T-helper 2 cell (primary cell): ENCODE results near the gene TTLL3.

ENCODE experiments used
- DNase-seq, 5 experiments: peaks; one replicate each; pipeline versions ENCODE4 v3.0.0 to v3.0.0-alpha.2; 2012 to 2022

Gene TTLL3

GRCh38 chr3:9781978-9782603 is 28.0 kb upstream of the TTLL3 start:
- no peak for DNase-seq

GRCh38 chr3:9782770-9783169 is 27.3 kb upstream of the TTLL3 start:
- peak in 1 of 5 experiments; percentile 38 for DNase-seq

- DNase-seq: no peak
Measured at GRCh38 chr3:9783954-9784353, 26.1 kb upstream of the TTLL3 start.

- DNase-seq: no peak
Measured at GRCh38 chr3:9784965-9785364, 25.1 kb upstream of the TTLL3 start.

GRCh38 chr3:9785602-9786001 is 24.5 kb upstream of the TTLL3 start:
- DNase-seq: no peak

GRCh38 chr3:9786209-9786739 is 23.8 kb upstream of the TTLL3 start:
- no peak for DNase-seq

GRCh38 chr3:9786825-9787669 is 23.0 kb upstream of the TTLL3 start:
- peak in 1 of 5 experiments; percentile 44 for DNase-seq

- DNase-seq: peak in 1 of 5 experiments; percentile 81
Measured at GRCh38 chr3:9787714-9788113, 22.3 kb upstream of the TTLL3 start.

GRCh38 chr3:9791127-9791526 is 18.9 kb upstream of the TTLL3 start:
- no peak for DNase-seq

DNA sequence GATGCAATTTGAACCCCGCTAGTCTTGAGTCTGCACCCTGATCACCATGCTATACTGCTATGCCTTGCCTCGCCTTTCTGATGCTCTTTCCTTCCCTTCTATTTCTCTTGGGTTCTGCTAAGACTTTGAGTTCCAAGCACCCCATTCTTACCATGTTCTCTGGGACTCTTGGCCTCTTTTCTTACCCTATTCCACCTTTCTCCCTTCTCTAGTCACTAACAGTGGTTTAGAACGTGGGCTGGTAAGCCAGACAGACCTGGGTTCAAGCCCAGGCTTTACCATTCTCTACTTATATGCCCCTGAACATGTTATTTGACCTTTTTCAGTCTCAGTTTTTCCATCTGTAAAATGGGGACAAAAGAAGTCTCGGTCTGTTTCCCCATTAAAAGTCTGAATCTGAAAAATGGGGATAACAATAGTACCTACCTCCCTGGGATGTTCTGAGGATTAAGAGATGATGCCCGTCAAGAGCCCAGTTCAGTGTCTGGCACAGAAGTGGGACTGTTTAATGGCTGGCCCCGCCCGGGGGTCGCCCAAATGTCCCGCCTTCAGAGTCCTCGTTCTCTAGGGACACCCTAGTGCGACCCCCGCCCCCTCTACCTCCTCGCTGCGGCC is 18.2 kb upstream of the TTLL3 start:
- DNase-seq: no peak

DNA sequence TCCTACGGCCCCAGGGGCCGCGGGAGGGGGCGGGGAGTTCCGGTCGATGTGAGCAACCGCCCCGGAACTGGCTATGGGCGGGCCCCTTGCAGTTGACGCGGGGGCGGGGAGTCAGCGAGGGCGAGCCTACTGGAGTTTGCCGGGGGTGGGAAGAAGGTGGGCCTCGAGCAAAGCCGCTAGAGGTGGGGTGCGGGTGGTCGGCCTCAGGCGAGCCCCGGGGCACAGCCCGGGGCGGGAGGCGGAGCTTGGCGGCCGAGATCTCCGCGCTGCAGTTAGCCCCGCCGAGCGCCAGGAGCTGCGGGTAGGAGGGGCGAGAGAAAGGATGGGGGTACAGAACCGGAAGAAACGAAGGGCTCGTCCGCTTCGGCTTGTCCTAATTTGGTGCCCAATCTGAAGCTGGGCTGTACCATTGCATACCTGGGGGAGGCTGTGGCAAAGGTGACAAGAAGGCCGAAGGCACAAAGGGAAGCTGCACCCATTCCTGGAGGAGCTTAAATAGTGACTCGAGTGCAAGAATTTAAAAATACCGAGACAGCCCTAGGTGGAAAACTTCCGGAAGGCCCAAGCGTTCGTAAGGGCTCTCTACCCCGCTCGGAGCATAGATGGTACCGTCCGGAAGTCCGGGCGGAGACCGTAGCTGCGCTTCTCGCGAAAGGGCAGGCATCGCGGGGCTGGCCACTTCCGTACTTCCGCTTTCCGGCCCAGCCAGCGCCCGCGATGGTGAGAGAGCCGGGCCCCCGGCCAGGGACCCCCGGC is 17.5 kb upstream of the TTLL3 start, which contains the start of the genes ARPC4 and TADA3:
TSS of gene ARPC4 (plus strand) at position 678 of the 756 bp plus-strand sequence. CDS start at position 718, 40 bp downstream.
TSS of gene TADA3 (minus strand) at position 69 of the 756 bp plus-strand sequence. CDS start 1,007 bp downstream, outside the sequence.
- DNase-seq: peak; percentile 80 to 97 (median 87)

- DNase-seq: peak in 2 of 5 experiments; percentile 13 to 50
Measured at GRCh38 chr3:9793161-9793781, 16.8 kb upstream of the TTLL3 start.

DNA sequence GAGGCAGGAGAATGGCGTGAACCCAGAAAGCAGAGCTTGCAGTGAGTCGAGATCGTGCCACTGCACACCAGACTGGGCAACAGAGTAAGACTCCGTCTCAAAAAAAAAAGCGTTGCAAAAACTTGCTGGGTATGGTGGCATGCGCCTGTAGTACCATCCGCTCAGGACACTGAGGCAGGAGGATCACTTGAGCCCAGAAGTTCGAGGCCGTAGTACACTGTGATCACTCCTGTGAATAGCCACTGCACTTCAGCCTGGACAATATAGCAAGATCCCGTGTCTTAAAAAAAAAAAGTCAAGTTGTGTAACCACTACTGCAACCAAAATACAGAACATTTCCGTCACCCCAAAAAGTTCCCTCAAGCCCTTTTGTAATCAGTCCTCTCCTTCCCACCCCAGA is 15.7 kb upstream of the TTLL3 start:
- no peak for DNase-seq

- no peak for DNase-seq
Measured at GRCh38 chr3:9795207-9795606, 14.9 kb upstream of the TTLL3 start.

DNA sequence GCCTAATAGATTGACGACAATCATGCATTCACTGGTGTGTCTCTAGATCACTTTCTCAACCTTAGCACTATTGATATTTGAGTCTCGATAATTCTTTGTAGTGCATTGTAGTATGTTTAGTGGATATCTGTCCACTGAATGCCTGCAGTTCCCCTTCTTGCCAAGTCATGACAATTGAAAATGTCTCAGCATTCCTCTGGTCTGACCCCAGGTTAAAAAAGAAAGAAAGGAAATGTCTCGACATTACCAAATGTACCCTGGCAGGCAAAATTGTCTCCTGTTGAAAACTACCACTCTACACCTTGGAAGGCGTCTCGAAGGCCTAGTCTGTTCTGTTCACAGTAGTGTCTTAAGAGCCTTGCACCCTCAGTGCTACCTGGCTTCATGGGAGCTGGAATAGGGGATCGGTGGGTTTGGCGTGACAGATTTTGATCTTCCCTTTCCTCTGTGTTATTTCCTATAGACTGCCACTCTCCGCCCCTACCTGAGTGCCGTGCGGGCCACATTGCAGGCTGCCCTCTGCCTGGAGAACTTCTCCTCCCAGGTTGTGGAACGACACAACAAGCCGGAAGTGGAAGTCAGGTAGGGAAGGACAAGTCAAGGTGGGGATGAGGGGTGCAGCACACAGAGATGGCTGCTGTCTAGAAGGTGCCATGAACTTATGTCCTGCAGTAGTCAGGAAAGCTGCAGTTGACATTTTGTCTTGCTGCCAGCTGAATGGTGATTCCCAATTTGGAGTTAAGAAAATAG is 12.7 kb upstream of the TTLL3 start:
- no peak for DNase-seq

DNA sequence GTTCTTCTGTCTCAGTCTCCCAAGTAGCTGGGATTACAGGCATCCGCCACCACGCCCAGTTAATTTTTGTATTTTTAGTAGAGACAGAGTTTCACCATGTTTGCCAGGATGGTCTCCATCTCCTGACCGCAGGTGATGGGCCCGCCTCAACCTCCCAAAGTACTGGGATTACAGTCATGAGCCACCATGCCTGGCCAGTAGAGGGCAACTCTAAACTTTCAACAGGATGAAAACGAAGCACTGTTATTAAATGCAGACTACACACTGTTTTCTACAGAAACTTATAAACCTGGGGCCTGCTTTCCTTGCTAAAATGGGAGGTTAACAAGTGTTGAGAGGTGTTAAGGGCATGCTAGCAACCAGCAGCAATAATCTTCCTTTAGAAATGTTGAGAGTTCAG is 9.5 kb upstream of the TTLL3 start:
- no peak for DNase-seq

DNA sequence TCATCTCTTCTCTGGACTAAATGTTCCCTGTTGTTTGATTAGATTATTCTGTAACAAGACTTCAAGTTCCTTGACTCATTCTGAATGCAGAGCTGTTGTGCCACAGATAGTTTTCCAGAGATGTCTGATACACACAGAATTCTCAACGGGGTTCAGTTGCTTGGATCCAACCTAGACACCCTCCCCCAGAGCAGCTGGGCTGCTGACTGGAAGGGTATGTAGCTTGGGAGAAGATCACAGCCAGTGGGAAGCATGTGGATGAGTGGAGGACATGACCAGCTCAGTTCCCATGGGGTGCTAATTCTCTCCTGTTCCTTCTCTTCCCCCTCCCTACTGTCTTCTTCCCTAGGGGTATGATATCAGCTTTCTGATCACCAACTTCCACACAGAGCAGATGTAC is 6.6 kb upstream of the TTLL3 start:
- no peak for DNase-seq

GRCh38 chr3:9804996-9805395 is 5.1 kb upstream of the TTLL3 start:
- DNase-seq: no peak

DNA sequence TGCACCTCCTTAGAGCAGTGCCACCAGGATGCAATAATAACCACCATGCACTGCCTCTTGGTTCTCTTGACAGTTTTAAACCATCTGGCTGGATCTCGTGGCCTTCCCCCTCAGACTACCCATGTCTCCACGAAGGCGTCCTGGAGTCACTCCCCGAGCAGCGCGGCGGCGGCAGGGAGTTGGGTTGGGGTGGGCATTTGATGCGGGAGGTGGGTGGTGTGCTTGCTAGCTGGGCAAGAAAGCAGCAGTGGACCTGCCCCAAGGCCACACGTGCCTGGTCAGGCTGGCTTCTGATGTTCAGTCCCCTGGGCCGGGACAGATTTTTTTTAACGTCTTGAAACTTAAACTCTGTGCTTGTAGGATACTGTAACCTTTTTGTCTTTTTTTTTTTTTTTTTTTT is 3.9 kb upstream of the TTLL3 start:
- DNase-seq: no peak

DNA sequence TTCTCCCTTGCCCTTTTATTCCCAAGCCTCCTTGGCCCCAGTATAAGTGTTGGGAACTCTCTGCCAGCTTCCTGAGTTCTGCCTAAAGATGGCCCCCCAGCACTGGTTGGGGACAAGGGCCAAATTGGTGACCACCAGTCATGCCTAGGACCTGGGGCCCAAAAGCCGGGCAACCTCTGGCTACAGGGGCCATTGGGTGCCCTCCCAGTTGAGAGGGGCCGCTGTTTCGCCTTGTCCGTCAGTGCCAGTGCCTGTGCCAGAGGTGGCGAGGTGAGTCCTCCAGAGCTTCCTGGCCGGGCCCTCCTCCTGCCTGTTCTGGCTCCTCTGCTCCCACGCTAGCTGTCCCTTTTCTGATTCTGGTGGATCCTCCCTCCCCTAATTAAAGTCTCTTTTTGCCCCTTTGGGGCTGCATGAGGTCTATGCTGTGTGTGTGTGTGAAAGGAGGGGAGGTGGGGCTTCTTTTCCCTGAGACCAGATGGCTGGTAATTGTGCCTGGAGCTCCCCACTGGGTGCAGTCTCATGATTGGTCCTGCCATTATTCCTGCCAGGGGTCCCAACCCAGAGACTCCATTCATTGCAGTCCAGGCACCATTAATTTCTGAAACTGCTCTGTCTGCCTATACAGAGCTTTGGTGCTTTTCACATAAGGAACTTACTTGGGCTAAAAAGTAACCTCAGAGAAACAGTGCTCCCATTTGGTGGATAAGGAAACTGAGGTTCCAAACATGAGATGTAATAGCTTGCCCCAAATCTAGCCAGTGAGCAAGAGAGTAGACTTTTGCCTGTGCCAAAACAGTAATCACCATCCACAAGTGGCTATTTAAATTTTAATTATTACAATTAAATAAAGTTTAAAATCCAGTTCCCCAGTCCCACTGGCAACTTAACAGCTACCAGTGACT is 3.1 kb upstream of the TTLL3 start:
- DNase-seq: no peak
